ENCODE measurements around the gene ZNF440.
"Not testable (repeated sequence)": the region's sequence is repeated elsewhere in the genome, so short reads cannot be mapped to it uniquely, and the experiment has no call there.

ZNF440 gene

GRCh38 chr19:11873762-11874161 lies 59.7 kb downstream of the ZNF440 start:
- TF ChIP-seq, protein P1, sequence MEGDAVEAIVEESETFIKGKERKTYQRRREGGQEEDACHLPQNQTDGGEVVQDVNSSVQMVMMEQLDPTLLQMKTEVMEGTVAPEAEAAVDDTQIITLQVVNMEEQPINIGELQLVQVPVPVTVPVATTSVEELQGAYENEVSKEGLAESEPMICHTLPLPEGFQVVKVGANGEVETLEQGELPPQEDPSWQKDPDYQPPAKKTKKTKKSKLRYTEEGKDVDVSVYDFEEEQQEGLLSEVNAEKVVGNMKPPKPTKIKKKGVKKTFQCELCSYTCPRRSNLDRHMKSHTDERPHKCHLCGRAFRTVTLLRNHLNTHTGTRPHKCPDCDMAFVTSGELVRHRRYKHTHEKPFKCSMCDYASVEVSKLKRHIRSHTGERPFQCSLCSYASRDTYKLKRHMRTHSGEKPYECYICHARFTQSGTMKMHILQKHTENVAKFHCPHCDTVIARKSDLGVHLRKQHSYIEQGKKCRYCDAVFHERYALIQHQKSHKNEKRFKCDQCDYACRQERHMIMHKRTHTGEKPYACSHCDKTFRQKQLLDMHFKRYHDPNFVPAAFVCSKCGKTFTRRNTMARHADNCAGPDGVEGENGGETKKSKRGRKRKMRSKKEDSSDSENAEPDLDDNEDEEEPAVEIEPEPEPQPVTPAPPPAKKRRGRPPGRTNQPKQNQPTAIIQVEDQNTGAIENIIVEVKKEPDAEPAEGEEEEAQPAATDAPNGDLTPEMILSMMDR (IDR thresholded peaks at IDR 0.05; ENCODE audit: low read depth, low read length) = no peak
- DNase-seq (ENCODE audit: low read depth, low spot score) = no peak
- H3K4me3 ChIP-seq (ENCODE audit: low read depth, low read length) = no peak overlapping the region
- in situ Hi-C loops (cut with HindIII; ENCODE audit: low sequenced_read_pairs) = no loop called here

DNA sequence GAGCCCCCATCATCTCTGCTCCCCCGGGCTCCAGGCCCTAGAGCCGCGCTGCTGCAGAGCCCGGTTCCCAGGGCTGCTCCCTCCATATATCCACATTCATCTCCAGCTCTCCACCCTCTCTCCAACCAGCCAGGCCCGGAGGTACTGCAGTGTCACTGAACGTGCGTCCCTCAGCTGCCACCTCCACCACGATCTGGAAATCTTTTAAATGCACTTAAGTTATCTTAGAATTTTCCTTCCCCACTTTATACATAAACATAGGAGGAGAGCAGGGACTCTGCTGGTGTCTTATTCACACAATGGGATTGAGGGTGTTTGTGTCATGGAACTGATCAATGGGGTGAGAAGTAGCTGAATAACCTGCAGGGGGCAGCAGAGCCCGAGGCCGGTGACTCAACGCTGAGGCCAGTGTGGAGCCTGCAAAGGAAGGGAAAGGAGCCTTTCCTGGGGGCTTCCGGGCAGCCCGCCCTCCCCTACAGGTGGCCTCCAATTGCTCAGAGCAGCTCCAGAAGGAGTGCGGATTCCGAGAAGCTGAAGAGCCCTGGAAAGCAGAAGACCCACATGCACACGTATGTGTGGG lies 65.7 kb downstream of the ZNF440 start:
- H3K4me3 ChIP-seq (ENCODE audit: low read depth, low read length); in situ Hi-C loops (cut with HindIII; ENCODE audit: low sequenced_read_pairs); DNase-seq (ENCODE audit: low read depth, low spot score): not testable (repeated sequence)

GRCh38 chr19:11880598-11880997 lies 66.5 kb downstream of the ZNF440 start:
- in situ Hi-C loops (cut with HindIII; ENCODE audit: low sequenced_read_pairs) = no loop called here
- TF ChIP-seq, protein P1 (IDR thresholded peaks at IDR 0.05; ENCODE audit: low read depth, low read length) = no peak
- H3K4me3 ChIP-seq (ENCODE audit: low read depth, low read length) = no peak overlapping the region
- DNase-seq (ENCODE audit: low read depth, low spot score) = no peak

DNA sequence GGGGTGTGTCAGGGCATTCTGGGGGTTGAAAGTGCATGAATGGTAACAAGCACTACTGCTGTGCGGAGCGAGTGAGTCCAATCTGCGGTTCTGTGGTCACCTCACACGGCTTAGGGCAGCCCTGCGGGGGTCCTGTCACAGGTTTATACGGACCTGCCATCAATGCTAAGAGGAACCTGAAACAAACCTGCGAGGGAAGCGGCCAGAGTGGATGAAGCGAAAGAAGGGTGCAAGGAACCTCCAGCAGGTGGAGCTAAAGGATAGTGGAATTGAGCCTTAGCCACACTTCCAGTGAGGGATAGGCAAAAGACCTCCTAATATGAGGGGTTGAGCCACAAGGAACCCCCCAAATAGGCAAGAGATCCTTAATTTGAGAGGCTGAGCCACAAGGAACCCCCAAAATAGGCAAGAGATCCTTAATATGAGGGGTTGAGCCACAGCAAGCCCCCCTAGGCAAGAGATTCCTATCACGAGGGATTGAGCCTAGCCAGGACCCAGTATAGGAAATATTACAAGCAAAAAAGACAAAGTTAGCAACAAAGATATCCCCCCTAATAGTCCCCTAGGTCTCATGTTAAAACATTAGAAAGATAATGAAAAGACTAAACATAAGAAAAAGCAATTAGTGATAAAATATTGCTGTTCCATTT lies 67.2 kb downstream of the ZNF440 start:
- in situ Hi-C loops (cut with HindIII; ENCODE audit: low sequenced_read_pairs) = no loop called here
- peak; percentile 45 for DNase-seq (ENCODE audit: low read depth, low spot score)
- TF ChIP-seq, protein P1 (IDR thresholded peaks at IDR 0.05; ENCODE audit: low read depth, low read length) = peak; percentile 76
- no peak overlapping the region for H3K4me3 ChIP-seq (ENCODE audit: low read depth, low read length)

DNA sequence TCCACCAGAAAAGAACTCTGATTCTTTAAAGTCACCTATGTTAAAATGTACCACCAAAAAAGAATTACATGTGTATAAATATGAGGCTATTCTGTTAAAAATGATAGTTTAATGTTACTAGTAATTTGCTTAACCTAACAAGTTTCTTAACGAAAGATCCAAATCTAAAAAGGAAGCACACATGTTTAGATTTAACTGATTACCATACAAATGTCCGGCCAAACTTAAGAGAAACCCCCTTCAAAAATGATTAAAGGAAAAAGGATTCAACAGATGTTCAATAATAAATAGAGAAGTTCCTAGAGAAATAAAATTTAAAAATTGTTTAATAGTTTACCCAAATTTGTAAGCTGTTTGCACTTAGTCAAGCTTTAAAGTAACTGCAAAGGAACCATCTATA lies 68.5 kb downstream of the ZNF440 start:
- TF ChIP-seq, protein P1 (IDR thresholded peaks at IDR 0.05; ENCODE audit: low read depth, low read length) = no peak
- no peak for DNase-seq (ENCODE audit: low read depth, low spot score)
- no peak overlapping the region for H3K4me3 ChIP-seq (ENCODE audit: low read depth, low read length)
- in situ Hi-C loops (cut with HindIII; ENCODE audit: low sequenced_read_pairs) = no loop called here

Measured in astrocyte of the spinal cord (primary cell).